Left hindlimb (tissue), 1 donor: ENCODE measurements around the gene PRIM2.
"Not testable (repeated sequence)": the region's sequence is repeated elsewhere in the genome, so short reads cannot be mapped to it uniquely, and the experiment has no call there.

Experiments used
- DNase-seq: peaks from one replicate; pipeline ENCODE4 v3.0.0-alpha.2; 2018

The PRIM2 gene

DNA sequence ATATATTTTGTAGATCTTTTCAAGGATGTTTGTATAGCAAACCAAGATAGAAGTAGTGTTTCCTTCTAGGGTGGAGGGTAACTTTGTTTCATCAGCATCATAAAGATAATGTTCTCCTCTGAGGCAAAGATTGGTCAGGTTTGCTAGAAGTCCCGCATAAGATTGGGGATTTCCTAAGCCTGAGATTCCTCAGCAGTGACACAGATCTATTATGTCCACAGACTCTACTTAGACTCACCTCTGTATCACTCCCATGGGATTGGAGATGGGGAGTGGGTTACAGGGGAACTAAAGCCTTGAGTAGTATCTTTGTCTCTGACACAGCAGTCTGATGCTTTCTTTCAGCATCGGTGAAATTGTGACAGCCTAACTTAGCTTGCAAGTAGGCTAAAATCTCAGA is 341.1 kb downstream of the PRIM2 start:
- not testable (repeated sequence) for DNase-seq

DNA sequence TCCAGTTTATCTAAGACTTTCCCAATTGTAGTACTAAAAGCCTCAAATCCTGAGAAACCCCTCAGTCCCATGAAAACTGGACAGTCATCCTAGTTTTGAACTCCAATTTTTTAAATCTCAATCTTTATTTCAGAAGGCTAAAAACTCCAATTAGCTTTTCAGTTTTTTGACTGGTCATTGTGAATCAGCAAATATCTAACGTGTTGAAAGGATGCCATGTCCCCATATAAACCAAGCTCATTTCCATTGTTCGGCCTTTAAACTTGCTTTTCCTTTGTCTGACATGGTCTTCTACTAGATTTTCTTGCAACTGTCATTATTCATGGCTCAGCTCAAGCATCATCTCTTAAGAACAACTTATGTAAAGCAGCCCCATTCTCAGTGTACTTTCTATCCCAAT is 342.4 kb downstream of the PRIM2 start:
- not testable (repeated sequence) for DNase-seq

DNA sequence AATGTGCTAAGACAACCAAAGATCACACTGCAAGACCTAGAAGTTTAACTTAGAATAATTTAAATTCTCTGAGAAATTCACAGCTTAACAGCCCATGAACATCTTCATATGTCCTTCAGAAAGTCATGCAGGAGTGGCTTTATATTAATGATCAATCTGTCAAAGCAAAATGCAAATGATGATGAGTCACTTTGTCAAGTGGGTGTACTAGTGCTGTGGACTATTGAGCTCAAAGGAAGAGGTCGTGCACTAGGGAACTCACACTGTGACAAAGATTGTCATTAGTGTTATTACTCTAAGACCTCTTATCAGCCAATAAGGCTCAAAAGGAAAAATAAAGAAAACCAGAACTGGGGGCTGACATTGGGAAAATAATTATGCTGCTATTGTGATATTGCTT is 343.5 kb downstream of the PRIM2 start:
- not testable (repeated sequence) for DNase-seq

DNA sequence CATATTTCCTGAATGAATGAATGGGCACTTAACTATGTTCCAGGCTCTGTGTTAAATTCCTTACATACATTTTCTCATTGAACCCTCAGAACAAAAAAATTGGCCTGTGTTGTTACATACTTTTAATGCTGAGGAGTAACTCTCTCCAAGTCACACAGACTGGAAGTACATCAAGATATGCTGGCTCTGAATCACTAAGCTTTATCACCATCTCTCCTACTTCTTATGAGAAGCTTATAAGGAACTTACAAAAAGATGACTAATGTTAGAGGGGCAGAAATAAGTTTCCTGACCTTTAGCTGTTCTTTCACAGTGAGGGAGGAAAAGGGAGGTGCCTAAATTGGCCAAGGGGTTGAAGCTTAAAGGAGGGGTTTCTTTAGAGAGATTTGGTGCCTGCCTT is 350.7 kb downstream of the PRIM2 start:
- not testable (repeated sequence) for DNase-seq

DNA sequence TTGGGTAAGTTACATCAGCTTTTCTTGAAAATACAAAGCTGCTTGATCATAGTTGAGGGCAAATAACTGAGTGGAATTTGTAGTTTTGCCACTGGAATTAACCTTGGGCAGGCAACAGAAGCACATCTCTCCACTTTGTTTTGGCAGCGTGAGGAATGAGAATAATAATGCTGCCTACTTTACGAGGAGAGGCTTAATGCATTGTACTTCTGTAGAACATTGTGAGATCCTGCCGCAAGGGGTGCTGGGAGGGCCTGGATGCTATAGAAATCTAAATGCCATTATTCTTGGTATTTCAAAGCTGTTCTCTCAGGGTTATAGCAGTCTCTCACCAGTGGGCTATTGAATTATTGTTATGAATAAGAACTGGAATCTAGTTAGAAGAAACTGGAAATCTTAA is 353.8 kb downstream of the PRIM2 start:
- DNase-seq: not testable (repeated sequence)

DNA sequence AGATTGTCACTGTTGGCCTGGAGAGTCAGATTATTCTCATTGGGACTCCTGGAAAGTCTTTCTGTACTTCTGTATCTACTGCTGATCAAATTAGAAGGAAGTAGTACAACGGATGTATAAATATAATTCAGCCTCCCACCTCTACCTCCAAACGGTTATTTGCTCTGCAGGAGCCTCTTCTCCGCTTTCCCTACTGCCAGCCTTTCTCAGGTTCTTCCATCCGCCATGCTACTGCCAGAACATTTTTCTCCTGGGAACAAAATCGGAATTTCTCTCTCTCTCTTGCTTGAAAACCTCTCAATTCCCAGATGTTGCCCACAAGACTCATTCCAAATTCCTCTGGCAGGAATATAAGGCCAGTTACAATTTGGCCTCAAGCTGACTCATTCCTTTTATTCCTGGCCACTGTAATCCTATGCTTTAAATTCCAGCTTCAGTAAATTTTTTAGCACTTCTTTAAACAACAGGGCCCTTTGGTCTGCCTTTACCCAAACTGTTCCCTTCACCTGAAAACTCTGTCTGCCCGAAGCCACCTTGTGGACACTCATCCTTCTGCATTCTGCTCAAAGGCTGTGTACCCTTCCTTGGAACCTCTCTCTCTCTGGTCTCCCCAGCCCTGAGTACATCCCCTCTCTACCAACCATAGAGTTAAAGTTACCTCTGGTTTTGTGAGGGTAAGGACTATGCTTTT is 354.7 kb downstream of the PRIM2 start:
- not testable (repeated sequence) for DNase-seq

DNA sequence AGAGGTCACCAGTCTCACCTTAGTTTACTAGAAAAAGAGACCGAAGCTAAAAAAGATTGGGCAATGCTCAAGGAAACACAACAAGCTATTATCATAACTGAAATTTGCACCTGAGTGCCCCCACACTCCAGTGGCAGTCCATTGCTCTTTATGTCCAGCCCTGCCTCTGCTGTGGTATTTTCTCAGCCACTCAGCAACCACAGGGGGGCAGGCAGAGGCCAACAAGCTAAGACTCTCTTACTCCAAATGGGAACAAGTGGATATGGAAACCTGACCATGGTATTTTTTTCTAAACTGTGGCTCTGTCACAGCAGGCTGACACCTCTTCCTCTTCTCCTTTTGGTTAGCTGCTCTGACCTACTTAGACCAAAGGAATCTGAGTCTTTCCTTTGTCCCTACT is 355.9 kb downstream of the PRIM2 start:
- DNase-seq: not testable (repeated sequence)

DNA sequence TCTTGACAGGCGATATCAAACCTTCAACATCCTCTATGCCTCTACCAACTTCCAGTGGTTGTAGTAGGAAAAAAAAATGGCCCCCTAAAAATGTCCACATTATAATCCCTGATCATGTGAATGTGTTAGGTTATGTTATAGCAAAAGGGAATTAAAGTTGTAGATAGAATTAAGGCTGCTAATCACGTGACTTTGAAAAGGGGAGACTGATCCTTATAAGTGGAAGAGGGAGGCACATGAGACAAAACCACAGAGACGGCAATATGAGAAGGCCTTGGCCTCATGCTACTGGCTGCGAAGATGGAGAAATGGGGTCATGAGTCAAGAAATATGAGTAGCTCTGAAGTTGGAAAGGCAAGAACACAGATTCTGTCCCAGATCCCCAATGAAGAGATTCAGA is 358.0 kb downstream of the PRIM2 start:
- DNase-seq: not testable (repeated sequence)

DNA sequence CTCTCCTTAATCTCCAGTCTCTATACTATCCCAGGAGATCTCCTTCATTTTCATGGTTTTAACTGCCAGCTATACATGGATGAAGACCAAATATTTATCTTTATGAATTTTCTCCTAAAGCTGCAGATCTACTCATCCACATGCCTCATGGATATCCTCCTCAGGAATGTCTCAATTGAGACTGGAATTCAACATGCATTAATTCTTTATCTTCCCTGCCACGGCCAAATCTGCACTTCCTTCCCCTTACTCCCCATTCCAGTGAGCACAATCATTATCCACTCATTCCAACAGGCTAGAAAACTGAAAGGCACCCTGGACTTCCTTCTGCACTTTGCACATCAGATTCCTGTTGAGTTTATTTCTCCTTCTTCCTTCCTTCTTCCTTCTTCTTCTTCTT is 379.0 kb downstream of the PRIM2 start:
- not testable (repeated sequence) for DNase-seq
